22Rv1 (cell line): ENCODE results near the gene TP53AIP1.

Source experiments
- CTCF ChIP-seq: fragments of 450-650 bp; IDR thresholded peaks from 2 replicates; pipeline ENCODE4 v1.5.1; 2017; ENCODE audit warnings: mild to moderate bottlenecking
- ZFX ChIP-seq: fragments of 450-650 bp; IDR thresholded peaks from 2 replicates; pipeline ENCODE4 v1.6.1; 2017; ENCODE audit warnings: antibody characterized with exemption, borderline replicate concordance

DNA sequence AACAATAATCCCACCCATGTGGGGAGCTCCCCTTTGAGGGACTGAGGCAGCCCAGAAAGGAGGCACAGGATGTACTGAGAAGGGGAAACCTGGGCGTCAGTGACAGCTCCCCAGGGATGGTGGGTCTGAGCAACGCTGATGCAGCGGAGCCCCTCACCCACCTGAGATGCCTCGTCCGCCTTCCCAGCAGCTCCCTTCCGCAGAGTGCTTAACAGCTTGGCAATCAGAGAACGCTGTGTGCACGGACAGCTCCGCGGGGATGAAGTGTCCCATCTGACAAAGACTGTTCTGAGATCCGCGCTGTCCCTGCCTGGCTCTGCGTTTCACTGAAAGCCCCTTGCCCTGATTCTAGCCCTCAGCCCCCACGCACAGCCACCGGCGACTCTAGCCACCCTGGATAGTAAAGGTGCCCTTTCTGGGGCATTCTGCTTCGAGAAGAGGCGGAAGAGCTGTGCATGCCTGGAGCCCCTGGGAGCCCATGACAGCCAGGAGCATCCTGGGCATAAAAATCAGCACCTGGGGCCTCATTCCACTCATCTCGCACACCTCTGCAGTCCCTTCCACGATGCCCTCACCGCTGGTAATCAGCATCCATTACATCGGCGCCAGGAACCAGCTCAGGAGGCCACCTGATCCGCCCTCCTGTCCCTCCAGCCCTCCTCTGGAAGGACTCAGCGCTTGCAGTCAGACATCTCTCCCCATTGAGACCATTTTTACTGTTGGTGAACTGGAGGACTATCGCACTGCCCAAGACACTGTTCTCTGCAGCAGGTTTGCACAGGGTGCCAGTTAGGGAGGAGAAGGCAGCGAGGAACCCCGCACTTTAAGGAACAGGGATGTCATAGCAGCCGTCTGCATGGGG lies 40.8 kb downstream of the TP53AIP1 start:
- no peak for TF ChIP-seq CTCF
- TF ChIP-seq ZFX: no peak
